Hematopoietic multipotent progenitor cell treated with erythropoietin and hydrocortisone succinate and interleukin-3 and kit ligand, for 17 days (in vitro differentiated cells): ENCODE data around the gene PILRA.
"Not testable (repeated sequence)": the region's sequence is repeated elsewhere in the genome, so short reads cannot be mapped to it uniquely, and the experiment has no call there.

Source experiments
- DNase-seq: peaks from one replicate; pipeline ENCODE4 v3.0.0-alpha.2; 2015; ENCODE audit warnings: low spot score

The PILRA gene

GRCh38 chr7:100373261-100373831 lies at the start of gene PILRA:
TSS of gene PILRA (plus strand) at chr7:100373487. CDS start at chr7:100373657, 170 bp downstream.
- no peak for DNase-seq

- DNase-seq = not testable (repeated sequence)
These were observed 49.1 kb upstream of the PILRA start for GRCh38 chr7:100324194-100324593.

- not testable (repeated sequence) for DNase-seq
These were observed 47.6 kb upstream of the PILRA start for GRCh38 chr7:100325671-100326070.

- DNase-seq = not testable (repeated sequence)
These were observed 46.4 kb upstream of the PILRA start for GRCh38 chr7:100326914-100327313.

- DNase-seq = peak; percentile 94
These were observed 37.5 kb upstream of the PILRA start for GRCh38 chr7:100335566-100336466.

- not testable (repeated sequence) for DNase-seq
These were observed 35.1 kb upstream of the PILRA start for GRCh38 chr7:100338083-100338696.

- peak; percentile 58 for DNase-seq
These were observed 32.0 kb upstream of the PILRA start for GRCh38 chr7:100341286-100341685.

GRCh38 chr7:100342765-100343164 lies 30.5 kb upstream of the PILRA start:
- DNase-seq = no peak

GRCh38 chr7:100344124-100344559 lies 29.1 kb upstream of the PILRA start:
- DNase-seq = peak; percentile 23

GRCh38 chr7:100344560-100345287 lies 28.6 kb upstream of the PILRA start:
- peak; percentile 92 for DNase-seq

- peak; percentile 82 for DNase-seq
These were observed 28.0 kb upstream of the PILRA start for GRCh38 chr7:100345288-100345672.

- DNase-seq = no peak
These were observed 26.4 kb upstream of the PILRA start for GRCh38 chr7:100346921-100347320.

- DNase-seq = no peak
These were observed 24.5 kb upstream of the PILRA start for GRCh38 chr7:100348805-100349204.

GRCh38 chr7:100349757-100350156 lies 23.5 kb upstream of the PILRA start:
- DNase-seq = no peak

- DNase-seq = no peak
These were observed 21.6 kb upstream of the PILRA start for GRCh38 chr7:100351657-100352058.

- DNase-seq = not testable (repeated sequence)
These were observed 21.0 kb upstream of the PILRA start for GRCh38 chr7:100352230-100352781.

GRCh38 chr7:100352984-100353684 lies 20.2 kb upstream of the PILRA start:
- no peak for DNase-seq

GRCh38 chr7:100353685-100354330 lies 19.5 kb upstream of the PILRA start:
- no peak for DNase-seq

- DNase-seq = no peak
These were observed 16.7 kb upstream of the PILRA start for GRCh38 chr7:100356416-100357068.

GRCh38 chr7:100357131-100357561 lies 16.1 kb upstream of the PILRA start:
- DNase-seq = no peak
